ENCODE data around the gene EFNA3. TPM values are rescaled to one million over a fixed set of nuclear protein-coding genes. Genes with fewer than 3 reads are reported as not detected.

The EFNA3 gene
- total RNA-seq, 1 experiment from 2014 or later = 5.1 TPM

- in situ Hi-C loops (cut with HindIII; ENCODE audit: low sequenced_read_pairs) = no loop called here
- DNase-seq (ENCODE audit: low spot score) = peak; percentile 78
These were observed 47.4 kb downstream of the EFNA3 start for GRCh38 chr1:155125946-155126555.

- in situ Hi-C loops (cut with HindIII; ENCODE audit: low sequenced_read_pairs) = no loop called here
- peak; percentile 66 for DNase-seq (ENCODE audit: low spot score)
These were observed 48.0 kb downstream of the EFNA3 start for GRCh38 chr1:155126556-155127104.

- in situ Hi-C loops (cut with HindIII; ENCODE audit: low sequenced_read_pairs) = no loop called here
- DNase-seq (ENCODE audit: low spot score) = peak; percentile 77
These were observed 48.7 kb downstream of the EFNA3 start, which contains the start of gene EFNA1 for GRCh38 chr1:155127105-155127966. Gene EFNA1 (plus strand): TSS chr1:155127876. CDS start chr1:155127978, 102 bp downstream.

- in situ Hi-C loops (cut with HindIII; ENCODE audit: low sequenced_read_pairs) = no loop called here
- DNase-seq (ENCODE audit: low spot score) = no peak
These were observed 49.5 kb downstream of the EFNA3 start for GRCh38 chr1:155127967-155128754.

GRCh38 chr1:155128755-155129473, 50.3 kb downstream of the EFNA3 start:
- DNase-seq (ENCODE audit: low spot score) = peak; percentile 53
- in situ Hi-C loops (cut with HindIII; ENCODE audit: low sequenced_read_pairs) = no loop called here

- in situ Hi-C loops (cut with HindIII; ENCODE audit: low sequenced_read_pairs) = no loop called here
- no peak for DNase-seq (ENCODE audit: low spot score)
These were observed 51.8 kb downstream of the EFNA3 start for GRCh38 chr1:155130272-155131006.

- in situ Hi-C loops (cut with HindIII; ENCODE audit: low sequenced_read_pairs) = no loop called here
- no peak for DNase-seq (ENCODE audit: low spot score)
These were observed 52.6 kb downstream of the EFNA3 start for GRCh38 chr1:155131285-155131684.

- no peak for DNase-seq (ENCODE audit: low spot score)
- in situ Hi-C loops (cut with HindIII; ENCODE audit: low sequenced_read_pairs) = no loop called here
These were observed 53.2 kb downstream of the EFNA3 start for GRCh38 chr1:155131856-155132255.

GRCh38 chr1:155133799-155134281, 55.2 kb downstream of the EFNA3 start:
- no peak for DNase-seq (ENCODE audit: low spot score)
- in situ Hi-C loops (cut with HindIII; ENCODE audit: low sequenced_read_pairs) = no loop called here

- in situ Hi-C loops (cut with HindIII; ENCODE audit: low sequenced_read_pairs) = no loop called here
- no peak for DNase-seq (ENCODE audit: low spot score)
These were observed 55.7 kb downstream of the EFNA3 start for GRCh38 chr1:155134322-155134721.

- DNase-seq (ENCODE audit: low spot score) = peak; percentile 54
- in situ Hi-C loops (cut with HindIII; ENCODE audit: low sequenced_read_pairs) = no loop called here
These were observed 56.3 kb downstream of the EFNA3 start for GRCh38 chr1:155134880-155135414.

GRCh38 chr1:155135415-155136028, 56.9 kb downstream of the EFNA3 start, which contains the start of gene SLC50A1:
Gene SLC50A1 (plus strand): TSS chr1:155135852. CDS start chr1:155135912, 60 bp downstream.
- in situ Hi-C loops (cut with HindIII; ENCODE audit: low sequenced_read_pairs) = no loop called here
- peak; percentile 94 for DNase-seq (ENCODE audit: low spot score)

GRCh38 chr1:155136748-155137147, 58.1 kb downstream of the EFNA3 start:
- in situ Hi-C loops (cut with HindIII; ENCODE audit: low sequenced_read_pairs) = no loop called here

More at GRCh38 chr1:155136748-155137147, 58.1 kb downstream of the EFNA3 start:
- no peak for DNase-seq (ENCODE audit: low spot score)

Measured in G401 (cell line).